NCI-H345 treated with DMSO at 0.1 percent for 48 hours (cell line): ENCODE measurements around the gene TNP2.

ENCODE experiments used
- DNase-seq: peaks from one replicate; lab custom pipeline; 2025; ENCODE audit not compliant: unreplicated experiment; lab: John Stamatoyannopoulos, UW

Gene TNP2

DNA sequence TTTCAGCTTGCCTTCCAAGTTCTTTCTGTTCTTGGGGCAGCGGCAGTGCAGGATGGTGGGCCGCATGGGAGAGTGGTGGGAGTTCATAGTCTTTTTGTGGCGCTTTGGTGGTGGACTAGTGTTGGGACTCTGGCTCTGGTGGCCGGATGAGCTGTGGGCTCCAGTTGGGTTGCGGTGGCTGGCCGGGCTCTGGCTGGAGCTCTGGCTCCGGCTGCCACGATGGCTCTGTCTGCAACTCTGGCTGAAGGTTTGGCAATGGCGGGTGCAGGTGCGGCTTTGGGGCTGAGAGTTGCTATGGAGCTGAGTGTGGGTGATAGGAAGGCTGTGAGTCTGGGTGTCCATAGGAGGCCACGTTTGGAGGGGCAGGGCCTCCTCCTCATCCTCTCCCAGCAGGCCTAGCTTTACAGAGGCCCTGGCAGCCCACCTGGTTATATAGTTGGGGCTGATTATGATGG lies at the start of gene TNP2:
Gene TNP2, minus strand, starts transcription at position 405 of the 455 bp plus-strand sequence. Its CDS starts 63 bp downstream, at position 342.
- no peak for DNase-seq

DNA sequence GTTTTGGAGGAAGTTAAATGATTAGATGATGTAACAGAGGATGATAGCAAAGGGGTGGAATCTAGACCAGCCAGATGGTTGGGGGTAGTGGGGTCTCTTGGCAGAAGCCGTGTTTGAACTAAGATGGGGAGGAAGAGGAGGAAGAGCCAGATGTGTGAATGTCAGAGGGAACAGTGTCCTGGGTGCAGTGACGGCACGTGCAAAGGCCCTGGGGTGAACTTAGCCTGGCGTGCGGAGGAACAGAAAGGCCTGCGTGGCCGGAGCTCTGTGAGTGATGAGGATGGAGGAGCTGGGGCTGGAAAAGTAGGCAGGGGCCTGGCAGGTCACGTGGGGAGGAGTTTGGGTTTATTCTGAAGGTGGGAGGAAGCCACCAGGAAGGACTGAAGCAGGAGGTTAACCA lies 49.7 kb upstream of the TNP2 start:
- DNase-seq, result no peak

DNA sequence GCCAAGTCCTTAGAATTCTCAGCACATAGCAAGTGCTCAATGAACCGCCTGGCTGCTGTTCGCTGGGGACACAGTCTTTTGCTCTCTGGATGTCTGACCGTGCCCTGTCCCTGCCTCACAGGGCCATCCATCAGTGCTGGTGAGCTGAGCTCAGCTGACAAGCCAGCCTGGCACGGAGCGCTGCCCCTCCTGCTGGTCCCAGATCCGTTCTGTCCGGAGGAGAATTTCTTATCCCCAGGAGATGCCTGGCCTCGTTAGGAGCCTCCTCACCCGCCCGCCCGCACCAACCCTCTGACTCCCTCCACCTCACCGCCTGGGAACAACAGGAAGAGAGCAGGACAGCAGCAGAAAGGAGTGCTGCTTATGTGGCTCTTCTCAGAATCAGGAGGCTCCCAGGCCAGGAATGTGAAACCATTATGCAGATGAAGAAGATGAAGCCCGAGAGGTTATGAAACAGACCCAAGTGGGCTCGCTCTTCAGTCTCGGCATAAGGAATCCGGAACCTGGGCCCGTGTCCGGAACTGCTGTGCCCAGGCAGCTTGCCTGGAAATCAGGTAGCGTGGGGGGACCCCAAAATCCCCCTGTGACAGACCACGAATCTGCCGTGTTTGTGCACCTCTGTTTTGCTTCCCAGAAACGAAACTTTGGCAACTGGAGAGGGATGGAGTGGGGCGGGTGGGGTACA lies 47.3 kb upstream of the TNP2 start:
- no peak for DNase-seq

DNA sequence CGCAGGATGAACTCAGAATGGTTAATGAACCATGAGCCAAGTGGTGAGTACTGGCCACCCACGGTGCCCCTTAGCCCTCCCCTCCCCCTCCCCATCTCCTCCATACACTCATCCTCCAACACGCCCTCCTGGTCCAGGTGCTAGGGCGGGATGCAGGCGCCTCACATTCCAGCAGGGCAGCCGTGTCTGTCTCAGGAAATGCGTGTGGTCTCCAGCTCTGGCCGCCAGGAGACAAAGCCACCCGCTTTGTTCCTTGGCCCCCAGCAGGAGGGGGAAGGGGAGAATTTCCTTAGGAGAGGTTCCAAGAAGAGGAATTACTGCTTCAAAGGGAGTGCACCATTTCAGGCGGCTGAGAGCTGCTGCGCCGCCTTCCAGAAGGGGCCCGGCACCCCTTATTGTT lies 46.4 kb upstream of the TNP2 start:
- DNase-seq, result no peak

DNA sequence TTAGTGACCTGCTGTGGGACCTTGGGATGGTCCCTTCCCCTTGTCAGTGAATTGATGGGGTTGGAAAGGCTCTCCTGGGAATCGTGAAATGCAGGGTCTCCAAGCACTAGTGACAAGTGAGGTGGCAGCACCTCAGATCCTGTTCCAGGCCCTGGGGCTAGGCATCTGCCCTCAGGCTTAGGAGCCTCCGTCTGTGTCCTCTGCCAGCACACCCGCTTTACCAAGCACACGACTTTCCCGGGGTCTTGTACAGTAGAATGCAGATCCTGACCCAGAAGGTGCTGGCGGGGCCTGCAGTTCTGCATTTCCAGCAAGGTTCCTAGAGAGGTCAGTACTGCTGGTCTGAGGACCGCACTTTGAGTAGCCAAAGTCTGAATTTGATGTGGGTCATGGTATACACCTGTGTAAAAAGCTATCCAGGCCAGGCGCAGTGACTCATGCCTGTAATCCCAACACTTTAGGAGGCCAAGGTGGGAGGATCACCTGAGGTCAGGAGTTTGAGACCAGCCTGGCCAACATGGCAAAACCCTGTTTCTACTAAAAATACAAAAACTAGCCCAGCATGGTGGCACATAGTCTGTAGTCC lies 45.3 kb upstream of the TNP2 start:
- DNase-seq, result no peak

DNA sequence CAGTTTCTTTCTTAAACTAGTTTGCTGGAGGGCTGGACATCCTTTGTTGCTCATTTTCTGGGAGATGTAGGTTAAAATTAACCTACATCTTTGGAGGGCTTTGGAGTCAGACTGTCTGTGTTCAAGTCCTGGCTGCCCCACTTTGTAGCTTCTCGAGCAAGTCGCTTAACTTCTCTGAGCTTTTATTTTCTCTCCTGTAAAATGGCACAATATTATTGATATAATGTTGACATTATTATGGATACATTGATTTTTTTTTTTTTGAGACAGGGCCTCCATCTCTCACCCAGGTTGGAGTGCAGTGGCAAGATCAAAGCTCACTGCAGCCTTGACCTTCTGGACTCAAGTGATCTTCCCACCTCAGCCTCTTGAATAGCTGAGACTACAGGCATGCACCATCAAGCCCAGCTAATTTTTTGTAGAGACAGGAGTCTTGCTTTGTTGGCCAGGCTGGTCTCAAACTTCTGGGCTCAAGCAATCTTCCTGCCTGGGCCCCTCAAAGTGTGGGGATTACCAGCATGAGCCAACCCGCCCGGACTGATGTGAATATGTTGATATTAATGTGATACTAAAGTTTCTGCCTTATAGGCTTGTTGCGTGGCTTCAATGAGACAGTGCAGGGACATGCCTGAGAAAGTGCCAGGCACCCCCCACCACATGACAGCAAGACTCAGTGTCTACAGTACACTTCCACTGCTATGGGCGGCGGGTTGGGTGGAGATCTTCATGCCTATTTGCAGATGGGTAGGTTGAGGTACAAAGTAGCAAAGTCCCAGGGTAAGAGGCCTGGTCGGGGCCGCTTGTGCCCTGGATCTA lies 44.6 kb upstream of the TNP2 start:
- DNase-seq, result no peak

DNA sequence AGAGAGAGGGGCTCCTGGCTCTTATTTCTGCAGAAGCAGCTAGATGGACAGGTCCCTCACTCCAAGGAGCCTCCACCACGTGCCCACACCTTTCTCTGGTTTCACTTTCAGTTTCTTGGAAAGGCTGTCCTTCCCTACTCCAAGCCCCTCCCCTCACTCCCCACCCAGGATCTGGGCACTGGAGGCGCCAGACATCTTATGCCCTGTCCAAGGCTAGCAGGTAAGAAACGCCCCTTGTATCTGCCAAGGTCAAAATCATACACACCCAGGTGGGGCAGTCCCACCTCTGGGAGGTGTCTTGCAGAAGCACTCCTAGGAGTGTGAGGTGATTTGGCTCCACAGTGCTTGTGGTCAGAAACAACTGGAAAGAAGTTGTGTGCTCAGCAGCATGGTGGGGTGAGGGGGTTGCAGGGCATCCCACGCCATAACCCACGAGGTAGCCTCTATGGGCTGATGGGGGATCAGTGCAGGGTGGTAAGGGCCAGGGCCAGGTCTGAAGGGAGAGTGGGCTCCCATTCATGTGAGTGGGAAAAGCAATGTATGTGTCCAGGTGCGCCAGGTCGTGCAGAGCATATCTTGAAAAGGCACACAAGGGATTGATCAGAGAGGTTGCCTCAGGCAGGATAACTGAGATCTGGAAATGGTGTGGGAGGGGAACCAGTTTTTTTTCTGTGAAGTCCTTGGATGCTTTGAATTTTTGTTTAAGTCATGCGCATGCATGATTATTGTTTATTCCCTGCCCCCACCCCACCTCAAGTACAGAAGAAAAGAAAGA lies 43.8 kb upstream of the TNP2 start:
- DNase-seq, result no peak

DNA sequence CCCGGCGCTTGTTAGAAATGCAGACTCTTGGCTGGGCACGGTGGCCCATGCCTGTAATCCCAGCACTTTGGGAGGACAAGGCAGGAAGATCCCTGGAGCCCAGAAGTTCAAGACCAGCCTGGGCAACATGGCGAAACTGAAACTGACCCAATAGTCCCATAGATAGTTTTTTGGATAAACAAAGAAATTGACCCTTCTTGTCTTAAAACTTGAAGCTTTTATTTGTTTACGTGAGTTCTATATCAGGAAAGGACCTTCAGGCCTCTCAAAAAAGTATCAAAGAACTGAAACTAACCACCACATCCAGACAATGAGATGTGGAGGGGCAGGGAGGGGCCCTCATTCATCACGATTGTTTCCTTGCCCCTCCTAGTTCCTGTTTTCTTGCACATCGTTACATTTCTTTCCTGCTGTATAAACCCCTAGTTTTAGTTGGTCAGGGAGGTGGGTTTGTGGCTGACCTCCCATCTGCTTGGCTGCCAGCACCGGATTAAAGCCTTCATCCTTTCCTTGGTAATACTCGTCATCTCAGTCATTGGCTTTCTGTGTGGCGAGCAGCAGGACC lies 42.0 kb upstream of the TNP2 start:
- no peak for DNase-seq

DNA sequence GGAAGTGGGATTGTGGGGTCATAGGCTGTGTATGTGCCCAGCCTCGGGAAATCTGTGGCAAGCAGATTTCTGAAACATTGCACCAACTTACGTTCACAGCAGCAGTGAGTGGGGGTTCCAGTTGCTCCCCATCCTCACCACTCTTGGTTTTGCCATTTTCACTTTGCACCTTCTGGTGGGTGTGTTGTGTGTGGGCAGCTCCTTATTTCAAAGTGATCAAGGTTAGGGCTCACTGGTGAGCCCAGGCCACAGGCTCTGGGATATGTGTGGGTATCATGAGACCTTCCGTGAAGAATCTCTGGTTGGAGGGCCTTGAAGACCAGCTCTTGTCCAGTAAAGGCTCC lies 41.5 kb upstream of the TNP2 start:
- DNase-seq, result no peak

DNA sequence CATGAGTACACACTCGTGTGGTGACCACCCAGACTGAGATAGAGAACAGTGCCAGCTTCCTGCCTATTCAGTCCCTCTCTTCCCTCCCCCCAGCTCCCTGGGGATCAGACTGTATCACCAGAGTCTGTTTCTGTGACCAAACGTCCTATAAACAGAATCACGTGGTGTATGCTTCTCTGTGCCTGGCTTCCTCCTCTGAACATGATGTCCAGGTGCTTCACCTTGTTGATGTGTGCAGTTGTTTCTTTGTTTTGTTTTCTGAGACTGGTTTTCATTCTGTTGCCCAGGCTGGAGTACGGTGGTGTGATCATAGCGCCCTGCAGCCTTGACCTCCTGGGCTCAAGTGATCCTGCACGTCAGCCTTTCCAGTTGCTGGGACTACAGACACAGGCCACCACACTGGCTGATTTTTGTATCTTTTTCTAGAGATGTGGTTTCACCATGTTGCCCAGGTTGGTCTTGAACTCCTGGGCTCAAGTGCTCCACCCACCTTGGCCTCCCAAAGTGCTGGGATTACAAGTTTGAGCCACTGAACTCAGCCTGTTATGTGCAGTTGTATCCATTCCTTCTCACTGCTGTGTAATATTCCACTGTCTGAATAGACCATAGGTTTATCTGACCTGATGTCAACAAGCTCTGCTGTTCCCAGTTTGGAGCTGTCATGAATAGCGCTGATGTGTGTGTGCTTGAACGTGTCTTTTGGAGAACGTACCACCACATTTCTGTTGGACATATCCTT lies 40.9 kb upstream of the TNP2 start:
- DNase-seq, result peak; percentile 17

DNA sequence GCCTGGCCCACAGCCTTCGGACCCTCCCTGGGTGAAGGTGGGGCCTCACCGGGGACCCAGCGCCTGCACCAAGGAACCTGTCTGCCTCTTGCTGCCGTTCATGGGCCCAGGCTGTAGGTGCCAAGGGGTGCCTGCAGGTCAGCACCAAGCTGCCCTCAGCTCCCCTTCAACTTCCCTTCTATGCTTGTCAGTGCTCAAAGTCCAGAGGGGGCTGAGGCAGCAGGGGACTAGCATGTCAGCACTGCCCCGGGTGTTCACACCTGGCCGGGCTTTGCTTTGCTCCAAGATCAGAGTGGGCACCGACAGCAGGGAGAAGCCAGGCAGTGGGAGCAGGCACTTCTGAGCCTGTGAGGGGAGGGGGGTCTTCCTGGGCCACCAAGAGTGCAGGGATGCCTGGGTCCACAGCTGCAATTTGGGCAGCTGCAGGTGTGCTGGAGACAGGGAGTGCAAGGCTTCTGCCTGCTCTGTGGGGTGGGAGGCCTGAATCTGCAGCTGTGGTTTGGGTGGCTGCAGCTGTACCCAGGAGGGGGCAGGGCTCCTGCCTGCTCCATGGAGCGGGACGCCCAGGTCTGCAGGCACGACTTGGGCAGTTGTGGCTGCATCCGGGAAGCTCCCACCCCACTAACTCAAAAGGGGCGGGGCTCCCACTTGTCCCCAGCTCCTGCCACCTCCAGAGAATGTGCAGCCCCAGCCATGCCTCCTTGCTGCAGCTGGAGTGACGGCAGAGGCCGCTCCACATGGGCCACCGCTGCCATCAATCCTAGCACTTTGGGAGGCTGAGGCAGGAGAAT lies 39.6 kb upstream of the TNP2 start:
- DNase-seq, result no peak

DNA sequence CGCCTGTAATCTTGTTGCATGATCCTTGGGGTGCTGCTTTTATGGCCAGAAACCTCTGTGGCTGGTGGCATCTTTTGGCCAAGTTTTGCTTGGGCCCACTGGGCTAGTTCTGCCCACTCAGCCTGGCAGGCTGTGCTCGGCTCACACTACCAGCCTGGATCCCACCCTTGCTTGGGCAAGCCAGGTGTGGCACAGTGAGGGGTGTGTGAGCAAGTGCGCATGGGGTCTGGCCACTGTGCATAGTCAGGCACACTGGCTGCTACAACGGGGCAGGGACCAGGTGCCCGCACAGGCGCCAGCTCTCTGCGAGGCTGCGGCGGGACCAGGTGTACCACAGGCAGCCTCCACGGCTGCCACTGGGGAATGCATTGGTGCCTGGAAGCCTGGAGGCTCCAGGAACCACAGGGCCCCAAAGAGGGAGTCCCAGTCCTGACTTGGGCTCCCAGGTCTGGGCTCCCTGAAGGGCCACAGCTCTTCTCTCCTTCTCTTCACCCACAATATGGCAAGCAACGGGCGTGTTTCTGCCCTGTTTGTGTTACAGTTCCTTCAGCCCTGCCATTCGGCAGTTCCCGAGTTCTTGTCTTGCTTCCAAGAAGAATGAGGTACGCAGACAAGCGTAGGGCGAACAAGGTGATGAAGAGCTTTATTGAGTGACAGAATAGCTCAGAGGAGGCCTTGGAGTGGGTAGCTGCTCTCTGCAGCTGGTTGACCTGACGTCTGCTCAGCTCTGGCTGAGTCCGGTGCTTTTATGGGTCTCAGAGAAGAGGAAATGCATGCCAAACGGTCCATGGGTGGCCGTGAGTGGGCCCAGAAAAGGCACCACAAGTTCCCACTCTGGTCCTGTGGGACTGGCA lies 38.7 kb upstream of the TNP2 start:
- no peak for DNase-seq

DNA sequence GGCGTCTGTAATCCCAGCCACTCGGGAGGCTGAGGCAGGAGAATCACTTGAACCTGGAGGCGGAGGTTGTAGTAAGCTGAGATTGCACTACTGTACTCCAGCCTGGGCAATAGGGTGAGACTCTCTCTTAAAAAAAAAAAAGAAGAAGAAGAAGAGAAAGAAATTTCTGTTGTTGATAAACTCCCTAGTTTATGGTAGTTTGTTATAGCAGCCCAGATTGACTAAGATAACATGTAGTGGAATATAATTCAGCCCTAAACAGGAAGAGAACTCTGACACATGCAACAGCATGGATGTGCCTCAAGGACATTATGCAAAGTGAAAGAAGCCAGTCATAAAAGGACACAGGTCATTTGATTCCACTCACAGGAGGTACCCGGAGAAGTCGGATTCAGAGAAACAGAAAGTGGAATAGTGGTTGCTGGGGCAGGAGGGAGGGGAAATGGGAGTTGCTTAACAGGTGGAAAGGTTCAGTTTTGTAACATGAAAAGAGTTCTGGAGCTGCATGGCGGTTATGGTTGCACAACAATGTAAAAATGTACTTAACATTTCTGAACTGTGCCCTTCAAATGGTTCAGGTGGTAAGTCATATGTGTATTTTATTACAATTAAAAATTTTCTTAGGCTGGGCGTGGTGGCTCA lies 38.0 kb upstream of the TNP2 start:
- no peak for DNase-seq

DNA sequence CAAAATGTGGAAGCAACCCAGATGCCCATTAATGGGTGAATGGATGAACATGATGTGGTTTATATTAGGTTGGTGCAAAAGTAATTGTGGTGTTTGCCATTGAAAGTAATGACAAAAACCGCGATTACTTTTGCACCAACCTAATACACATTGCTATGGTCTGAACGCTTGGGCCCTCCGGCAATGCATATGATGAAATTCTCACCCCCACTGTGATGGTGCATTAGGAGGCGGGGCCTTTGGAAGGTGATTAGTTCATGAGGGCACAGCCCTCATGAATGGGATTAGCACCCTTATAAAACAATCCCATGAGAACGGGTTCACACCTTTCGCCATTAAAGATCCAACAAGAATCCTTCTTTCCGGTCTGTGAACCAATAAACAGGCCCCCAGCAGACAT lies 37.3 kb upstream of the TNP2 start:
- no peak for DNase-seq

DNA sequence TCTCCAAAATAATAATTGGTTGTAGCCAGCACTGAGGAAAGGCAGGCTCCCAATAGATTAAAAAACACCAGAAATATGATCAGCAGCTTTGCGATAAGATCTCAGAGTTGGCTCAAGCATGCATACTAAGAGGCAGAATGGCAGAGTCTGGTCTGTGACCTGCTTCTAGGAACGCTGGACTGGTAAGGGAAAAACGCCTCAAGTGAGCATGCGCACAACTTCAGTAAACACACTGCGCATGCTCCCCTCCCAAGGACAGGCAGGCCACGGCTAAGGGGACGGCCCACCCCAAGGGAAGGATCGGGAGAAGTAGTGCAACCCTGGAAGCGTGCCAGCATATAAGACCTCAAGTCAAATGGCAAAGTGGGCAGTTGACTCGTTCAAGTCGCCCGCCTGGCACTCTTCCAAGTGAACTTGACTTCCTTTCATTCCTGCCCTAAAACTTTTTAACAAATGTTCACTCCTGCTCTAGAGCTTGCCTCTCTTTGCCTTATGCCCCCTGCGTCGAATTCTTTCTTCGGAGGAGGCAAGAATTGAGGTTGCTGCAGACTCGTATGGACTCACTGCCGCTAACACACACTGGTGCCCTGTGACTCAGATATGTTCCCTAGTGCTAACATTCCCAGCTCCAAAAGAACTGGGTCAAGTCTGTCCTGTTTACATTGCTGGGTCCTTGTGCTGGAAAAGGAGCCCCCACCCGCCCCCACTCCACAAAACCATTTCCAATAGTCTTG lies 34.4 kb upstream of the TNP2 start:
- DNase-seq, result no peak

DNA sequence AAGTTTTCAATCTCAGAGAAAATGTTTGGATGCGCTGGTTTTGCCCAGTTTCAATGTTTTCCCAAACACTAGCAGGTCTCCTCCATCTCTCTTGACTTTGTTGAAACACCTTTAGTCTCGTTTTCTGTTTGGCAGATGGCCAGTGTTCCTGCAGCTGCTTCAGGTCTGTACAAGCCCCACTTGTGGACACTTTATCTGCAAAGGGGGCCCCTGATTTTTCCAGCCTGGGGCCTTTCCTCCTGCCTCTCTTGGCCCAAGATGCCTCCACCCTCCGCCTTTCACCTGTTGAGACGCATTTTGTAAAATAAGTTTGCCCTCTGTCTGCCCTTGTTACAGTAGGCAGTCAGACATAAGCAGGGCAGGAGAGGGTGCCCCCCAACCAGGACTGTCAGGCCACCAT lies 33.9 kb upstream of the TNP2 start:
- peak; percentile 83 for DNase-seq

DNA sequence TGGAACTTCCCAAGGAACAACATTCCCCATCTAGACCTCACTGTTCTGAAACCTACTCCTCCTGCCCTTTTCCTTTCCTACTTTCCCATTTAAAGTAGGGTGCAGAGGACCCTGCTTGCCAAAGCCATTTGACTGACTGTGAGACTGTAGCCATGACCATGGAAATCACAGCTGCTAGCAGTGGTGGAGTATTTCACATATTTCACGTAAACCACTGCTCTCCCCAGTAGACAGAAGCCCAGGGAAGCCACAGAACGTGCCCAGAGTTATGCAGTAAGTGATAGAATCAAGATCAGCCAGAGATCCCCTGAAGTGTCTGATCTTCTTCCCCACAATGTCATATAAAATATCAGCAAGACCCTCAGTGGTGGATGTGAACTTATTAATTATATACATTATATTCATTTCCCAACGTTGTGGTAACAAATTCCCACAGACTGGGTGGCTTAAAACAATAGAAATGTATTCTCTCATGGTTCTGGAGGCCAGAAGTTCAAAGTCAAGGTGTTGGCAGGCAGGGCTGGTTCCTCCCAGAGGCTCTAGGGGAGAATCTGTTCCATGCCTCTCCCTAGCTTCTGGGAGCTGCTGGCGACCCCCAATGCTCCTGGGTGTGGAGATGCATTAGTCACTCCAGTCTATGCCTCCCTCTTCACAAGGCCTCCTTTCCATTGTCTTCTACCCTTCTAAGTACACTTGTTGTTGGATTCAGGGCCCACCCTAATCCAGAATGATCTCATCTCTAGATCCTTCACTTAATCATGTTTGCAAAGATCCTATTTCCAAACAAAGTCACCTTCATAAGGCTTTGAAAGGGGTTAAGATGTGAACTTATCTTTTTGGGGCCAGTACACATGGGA lies 32.7 kb upstream of the TNP2 start:
- no peak for DNase-seq
